SH-SY5Y (cell line): ENCODE results near the gene CPZ.

Source experiments
- GATA2 ChIP-seq: IDR thresholded peaks from 2 replicates; pipeline ENCODE4 v1.6.1; 2011; ENCODE audit warnings: mild to moderate bottlenecking, low read depth, low read length
- GATA3 ChIP-seq: IDR thresholded peaks from 2 replicates; pipeline ENCODE4 v1.6.1; 2011; ENCODE audit warnings: low read depth, mild to moderate bottlenecking, low read length, moderate library complexity

DNA sequence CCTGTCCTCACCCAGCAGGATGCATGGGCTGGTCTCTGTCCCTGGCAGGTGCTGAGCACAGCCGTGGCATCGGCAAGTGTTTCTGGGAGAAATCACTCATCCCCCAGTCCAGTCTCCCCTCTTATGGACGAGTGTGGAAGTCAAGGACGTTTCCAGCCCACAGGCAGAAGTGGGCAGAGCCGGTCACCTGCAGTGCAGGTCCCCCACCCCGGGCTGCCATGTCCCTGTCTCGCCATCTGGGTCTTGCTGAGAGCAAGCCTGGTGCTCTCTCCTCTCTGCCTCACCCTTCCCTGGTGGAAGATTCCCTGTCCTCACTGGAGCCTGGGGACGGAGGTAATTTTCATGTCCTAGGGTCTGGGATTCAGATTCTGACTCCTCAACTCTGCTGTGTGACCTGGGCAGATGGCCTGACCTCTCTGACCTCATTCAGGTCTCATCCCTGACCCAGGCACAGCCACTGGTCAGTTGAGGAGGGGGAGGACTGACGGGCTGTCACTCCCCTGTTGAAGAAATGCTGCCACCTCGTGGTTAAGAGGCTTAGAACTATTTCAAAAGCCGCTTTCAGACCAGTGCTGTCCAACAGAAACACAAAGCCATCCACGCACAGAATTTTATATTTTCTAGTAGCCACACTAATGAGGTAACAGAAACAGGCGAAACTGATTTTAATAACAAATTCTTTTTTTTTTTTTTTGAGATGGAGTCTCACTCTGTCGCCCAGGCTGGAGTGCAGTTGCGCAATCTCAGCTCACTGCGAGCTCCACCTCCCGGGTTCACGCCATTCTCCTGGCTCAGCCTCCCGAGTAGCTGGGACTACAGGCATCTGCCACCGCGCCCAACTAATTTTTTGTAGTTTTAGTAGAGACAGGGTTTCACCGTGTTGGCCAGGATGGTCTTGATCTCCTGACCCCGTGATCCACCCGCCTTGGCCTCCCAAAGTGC is 1.8 kb downstream of the CPZ start:
- TF ChIP-seq GATA3: no peak
- no peak for TF ChIP-seq GATA2
